GM19193 (cell line): ENCODE results near the gene MPV17L2.

ENCODE experiments used
- POLR2A ChIP-seq: IDR thresholded peaks from 4 replicates; pipeline ENCODE4 v1.6.1; 2011; ENCODE audit not compliant: insufficient read depth, insufficient read length; ENCODE audit errors: extremely low read depth

MPV17L2 gene

GRCh38 chr19:18192673-18193387 is at the start of gene MPV17L2:
Gene MPV17L2, plus strand, starts transcription at chr19:18193218. Its CDS starts 64 bp downstream, at chr19:18193282.
- TF ChIP-seq POLR2A: peak; percentile 78

GRCh38 chr19:18143902-18144301 is 49.1 kb upstream of the MPV17L2 start:
- no peak for TF ChIP-seq POLR2A

GRCh38 chr19:18144361-18144760 is 48.7 kb upstream of the MPV17L2 start:
- no peak for TF ChIP-seq POLR2A

- no peak for TF ChIP-seq POLR2A
Observed at GRCh38 chr19:18144906-18145305, 48.1 kb upstream of the MPV17L2 start.

GRCh38 chr19:18145391-18145999 is 47.5 kb upstream of the MPV17L2 start:
- no peak for TF ChIP-seq POLR2A

- TF ChIP-seq POLR2A: no peak
Observed at GRCh38 chr19:18147396-18147795, 45.6 kb upstream of the MPV17L2 start.

GRCh38 chr19:18149596-18149975 is 43.4 kb upstream of the MPV17L2 start:
- no peak for TF ChIP-seq POLR2A

- no peak for TF ChIP-seq POLR2A
Observed at GRCh38 chr19:18150776-18151624, 42.0 kb upstream of the MPV17L2 start.

GRCh38 chr19:18152442-18152816 is 40.6 kb upstream of the MPV17L2 start:
- TF ChIP-seq POLR2A: peak; percentile 61

- peak; percentile 40 for TF ChIP-seq POLR2A
Observed at GRCh38 chr19:18152817-18153555, 40.0 kb upstream of the MPV17L2 start, which contains the start of gene PIK3R2. Gene PIK3R2, plus strand, starts transcription at chr19:18153163. Its CDS starts 2,717 bp downstream, at chr19:18155880.

GRCh38 chr19:18153556-18154134 is 39.4 kb upstream of the MPV17L2 start:
- no peak for TF ChIP-seq POLR2A

- no peak for TF ChIP-seq POLR2A
Observed at GRCh38 chr19:18155095-18156087, 37.6 kb upstream of the MPV17L2 start.

GRCh38 chr19:18156268-18156667 is 36.8 kb upstream of the MPV17L2 start:
- no peak for TF ChIP-seq POLR2A
